A549 (cell line): ENCODE measurements around the gene SLC22A23. TPM values are rescaled to one million over a fixed set of nuclear protein-coding genes. Genes with fewer than 3 reads are reported as not detected.

Experiments used
- ATAC-seq, 2 experiments: fragments of 200-7000 bp in 1 of 2; fragments of >200 bp in 1 of 2; cut with Nextera tagmentation in 1 of 2; cut with Tn5 transposase in 1 of 2; 3 replicates each; pipeline versions ENCODE4 v1.8.0 to v1.9.1; 2018 to 2020; ENCODE audit warnings: mild to moderate bottlenecking in 1 of 2, moderate library complexity in 1 of 2
- CTCF ChIA-PET: fragments of 300-600 bp; sonication (Branson Sonifier 250); formaldehyde crosslinking; extraction: SDS; loops from one replicate; lab custom pipeline; 2021; ENCODE audit warnings: antibody characterized with exemption, inconsistent platforms; lab: Yijun Ruan, JAX
- POLR2A ChIA-PET: fragments of 350-600 bp; formaldehyde crosslinking; extraction: SDS; loops from one replicate; lab custom pipeline; 2021; ENCODE audit warnings: antibody characterized with exemption, inconsistent platforms; lab: Yijun Ruan, JAX
- DNase-seq, 2 experiments: peaks; one replicate each; pipeline versions ENCODE4 v3.0.0 to v3.0.0-alpha.2; 2011 to 2016; ENCODE audit warnings: low read depth in 1 of 2, low spot score in 1 of 2
- FAIRE-seq: peaks from 2 replicates; lab custom pipeline; 2011; peaks lifted over from hg19 to GRCh38; lab: Jason Lieb, UNC
- H3K27ac ChIP-seq, 2 experiments: fragments of >200 bp; sonication (Bioruptor Twin); formaldehyde crosslinking; 3 replicates each; pipeline ENCODE4 v1.5.1; 2016 to 2017
- H3K4me1 ChIP-seq: fragments of >200 bp; sonication (Bioruptor Twin); formaldehyde crosslinking; 3 replicates; pipeline ENCODE4 v1.6.1; 2016
- H3K4me2 ChIP-seq: fragments of >200 bp; sonication (Bioruptor Twin); formaldehyde crosslinking; 3 replicates; pipeline ENCODE4 v1.6.1; 2016
- H3K4me3 ChIP-seq: fragments of >200 bp; sonication (Bioruptor Twin); formaldehyde crosslinking; 3 replicates; pipeline ENCODE4 v1.5.1; 2016
- H3K9me3 ChIP-seq: fragments of >200 bp; sonication (Bioruptor Twin); formaldehyde crosslinking; 3 replicates; pipeline ENCODE4 v1.6.1; 2016
- CBX2 ChIP-seq: fragments of 200-600 bp; sonication (generic); IDR thresholded peaks from 2 replicates; pipeline ENCODE4 v1.6.1; 2016; ENCODE audit warnings: low read depth, mild to moderate bottlenecking, borderline replicate concordance
- CBX8 ChIP-seq: fragments of 200-600 bp; sonication (generic); IDR thresholded peaks from 2 replicates; pipeline ENCODE4 v1.6.1; 2016
- EHF ChIP-seq: fragments of 250-450 bp; sonication (Bioruptor Pico); IDR thresholded peaks from 2 replicates; pipeline ENCODE4 v1.5.0; 2020; ENCODE audit warnings: mild to moderate bottlenecking
- EP300 ChIP-seq, 2 experiments: fragments of >200 bp; sonication (Bioruptor Twin); formaldehyde crosslinking; IDR thresholded peaks; 2 replicates in 1 of 2; 3 replicates in 1 of 2; pipeline ENCODE4 v1.6.1; 2016 to 2017
- FOXS1 ChIP-seq: fragments of 250-450 bp; sonication (Bioruptor Pico); IDR thresholded peaks from 2 replicates; pipeline ENCODE4 v1.5.0; 2020; ENCODE audit warnings: mild to moderate bottlenecking, moderate library complexity
- KDM1A ChIP-seq: fragments of 200-600 bp; sonication (generic); IDR thresholded peaks from 2 replicates; pipeline ENCODE4 v1.6.1; 2016; ENCODE audit warnings: low read depth, mild to moderate bottlenecking
- KDM5A ChIP-seq: fragments of 200-600 bp; sonication (generic); IDR thresholded peaks from 2 replicates; pipeline ENCODE4 v1.6.1; 2016; ENCODE audit warnings: antibody characterized with exemption, mild to moderate bottlenecking
- NFE2L2 ChIP-seq: fragments of 150-350 bp; conservative IDR thresholded peaks from 2 replicates; pipeline ENCODE4 v1.6.1; 2014; ENCODE audit warnings: low read length
- POLR2AphosphoS2 ChIP-seq: conservative IDR thresholded peaks from 2 replicates; pipeline ENCODE4 v1.6.1; 2012; ENCODE audit warnings: low read length, improper control_type of control experiment, inconsistent platforms
- RARB ChIP-seq: fragments of 250-450 bp; sonication (Bioruptor Pico); IDR thresholded peaks from 2 replicates; pipeline ENCODE4 v1.8.0; 2021; ENCODE audit warnings: mild to moderate bottlenecking, moderate library complexity
- REST ChIP-seq: fragments of 200-600 bp; sonication (generic); IDR thresholded peaks from 2 replicates; pipeline ENCODE4 v1.6.1; 2016; ENCODE audit warnings: antibody characterized with exemption, mild to moderate bottlenecking, moderate library complexity
- RNF2 ChIP-seq: fragments of 200-600 bp; sonication (generic); IDR thresholded peaks from 2 replicates; pipeline ENCODE4 v1.6.1; 2016; ENCODE audit warnings: low read depth, mild to moderate bottlenecking, antibody characterized with exemption, moderate library complexity, borderline replicate concordance
- SMC3 ChIP-seq: fragments of >200 bp; sonication (Bioruptor Twin); formaldehyde crosslinking; IDR thresholded peaks from 3 replicates; pipeline ENCODE4 v1.6.1; 2018; ENCODE audit warnings: inconsistent platforms
- SREBF2 ChIP-seq: fragments of 450-650 bp; IDR thresholded peaks from 2 replicates; pipeline ENCODE4 v1.6.1; 2014; ENCODE audit warnings: mild to moderate bottlenecking, moderate library complexity
- ZFP36 ChIP-seq: fragments of 450-650 bp; IDR thresholded peaks from 2 replicates; pipeline ENCODE4 v1.6.1; 2014; ENCODE audit warnings: borderline replicate concordance; ENCODE audit not compliant: partially characterized antibody
- WGBS: methylation state at CpG from one replicate; pipeline ENCODE4 v1.1.6; 2017; ENCODE audit errors: missing lambda C conversion rate; 5-methylcytosine and 5-hydroxymethylcytosine counted together
- polyA plus RNA-seq, 4 experiments: library from polyadenylated mRNA; depleted of rRNA in 3 of 4; stranded (reverse); fragments of >200 nt; fragmentation: RNase III in 1 of 4; extraction: RNeasy Plus Mini Kit Qiagen cat#74134 plus additional on column Dnase treatment in 1 of 4; gene quantifications; 2 replicates in 3 of 4; 3 replicates in 1 of 4; pipeline ENCODE4 v1.2.3, GENCODE V29; 2011 to 2017
- TF ChIP-seq, protein P1 (sequence below): fragments of 250-450 bp; sonication (Bioruptor Pico); IDR thresholded peaks from 2 replicates; pipeline ENCODE4 v1.5.0; 2021; ENCODE audit warnings: mild to moderate bottlenecking, moderate library complexity, borderline replicate concordance
- TF ChIP-seq, protein P2 (sequence below): fragments of 450-650 bp; IDR thresholded peaks from 2 replicates; pipeline ENCODE4 v1.6.1; 2014; ENCODE audit warnings: antibody characterized with exemption

SLC22A23 gene
- polyA plus RNA-seq, 2 of the 4 experiments (the other 2 are of a cell fraction), result 4.4 to 6.2 TPM

- TF ChIP-seq, protein P1, sequence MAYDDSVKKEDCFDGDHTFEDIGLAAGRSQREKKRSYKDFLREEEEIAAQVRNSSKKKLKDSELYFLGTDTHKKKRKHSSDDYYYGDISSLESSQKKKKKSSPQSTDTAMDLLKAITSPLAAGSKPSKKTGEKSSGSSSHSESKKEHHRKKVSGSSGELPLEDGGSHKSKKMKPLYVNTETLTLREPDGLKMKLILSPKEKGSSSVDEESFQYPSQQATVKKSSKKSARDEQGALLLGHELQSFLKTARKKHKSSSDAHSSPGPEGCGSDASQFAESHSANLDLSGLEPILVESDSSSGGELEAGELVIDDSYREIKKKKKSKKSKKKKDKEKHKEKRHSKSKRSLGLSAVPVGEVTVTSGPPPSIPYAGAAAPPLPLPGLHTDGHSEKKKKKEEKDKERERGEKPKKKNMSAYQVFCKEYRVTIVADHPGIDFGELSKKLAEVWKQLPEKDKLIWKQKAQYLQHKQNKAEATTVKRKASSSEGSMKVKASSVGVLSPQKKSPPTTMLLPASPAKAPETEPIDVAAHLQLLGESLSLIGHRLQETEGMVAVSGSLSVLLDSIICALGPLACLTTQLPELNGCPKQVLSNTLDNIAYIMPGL (CRISPR knock-in tag), result no peak
- no peak for TF ChIP-seq NFE2L2
- no peak for TF ChIP-seq FOXS1 (CRISPR knock-in tag)
- TF ChIP-seq EHF, result no peak
- no peak for TF ChIP-seq EP300 (IDR thresholded peaks at IDR 0.05)
These were observed 119.9 kb downstream of the SLC22A23 start (continued) for GRCh38 chr6:3336859-3337515.

DNA sequence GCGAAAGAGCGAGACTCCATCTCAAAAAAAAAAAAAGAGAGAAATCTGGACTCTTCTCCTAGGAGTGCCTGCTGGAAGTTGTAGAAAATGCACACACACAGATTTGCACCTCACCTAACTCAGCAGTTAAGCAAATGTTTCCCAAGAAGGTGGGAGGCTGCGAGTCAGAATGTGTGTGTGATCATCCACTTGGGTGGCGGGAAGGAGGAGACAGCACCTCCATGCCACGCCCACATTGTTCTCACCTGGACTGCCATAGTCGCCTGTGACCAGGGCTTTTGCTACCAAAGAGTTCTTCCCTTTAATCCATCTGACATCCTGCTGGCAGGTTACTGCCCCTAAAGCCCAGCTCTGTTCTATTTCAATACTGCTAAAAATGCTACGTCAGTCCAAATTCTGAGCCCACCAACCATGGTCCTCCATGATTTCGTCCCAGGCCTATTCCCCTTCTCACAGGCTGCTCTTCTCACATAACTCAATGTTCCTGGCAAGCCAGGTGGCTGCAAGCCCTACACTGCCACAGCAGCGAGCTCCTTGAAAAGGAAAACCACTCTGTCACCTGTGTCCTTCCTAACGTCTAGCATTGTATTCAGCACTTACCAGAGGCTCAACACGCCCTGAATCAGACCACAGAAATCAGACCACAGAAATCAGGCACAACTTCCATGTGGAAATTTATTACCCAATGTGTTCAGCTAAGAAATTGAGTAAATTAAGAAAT lies 120.6 kb downstream of the SLC22A23 start:
- Histone ChIP-seq H3K9me3 (no peaks in the 10 kb centered on the region), H3K4me1 (peaks cover 21% of the 10 kb centered on the region), H3K27ac (no peak overlapping the region), H3K4me2 (no peak overlapping the region), H3K4me3 (no peak overlapping the region)
- WGBS, result 92% methylated on average over 11 of the region's 11 CpGs
- TF ChIP-seq RARB (CRISPR knock-in tag), result no peak
- ATAC-seq (no peak), FAIRE-seq (no peak), DNase-seq (no peak)
- ChIA-PET CTCF (interaction anchor here (0.7 to 1.5 kb wide), 3 partner anchors 12 to 407 kb away, joined by 3 to 6 read pairs (median 4); no protein-coding TSS in a partner anchor), POLR2A (no interaction called here)

DNA sequence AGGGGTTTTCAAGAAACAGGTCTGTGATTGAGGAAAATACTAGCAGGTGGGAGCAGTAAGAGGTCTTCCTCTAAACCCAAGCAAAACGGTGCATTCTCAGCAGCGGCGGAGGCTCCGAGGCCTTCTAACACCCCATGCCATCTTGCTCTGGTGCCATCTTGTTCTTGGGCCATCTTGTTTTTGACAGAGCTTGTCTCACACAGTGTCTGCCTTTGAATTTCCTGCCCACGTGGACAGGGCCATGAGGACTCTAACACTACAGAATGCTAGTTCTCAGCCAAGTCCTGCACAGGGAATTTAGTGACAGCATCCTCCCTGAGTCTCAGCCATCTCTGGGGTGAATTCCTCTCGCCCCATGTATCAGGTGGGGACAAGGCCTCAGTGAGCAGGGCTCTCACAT lies 121.7 kb downstream of the SLC22A23 start:
- CTCF ChIA-PET, result interaction anchor here (0.7 kb wide), 1 partner anchor 408 kb away, joined by 3 read pairs; no protein-coding TSS in a partner anchor
- TF ChIP-seq CBX2 (no peak), ZFP36 (no peak), KDM1A (no peak), SMC3 (no peak), RNF2 (no peak)
- Histone ChIP-seq H3K9me3 (no peaks in the 10 kb centered on the region), H3K4me3 (no peak overlapping the region), H3K27ac (no peak overlapping the region), H3K4me1 (peaks cover 21% of the 10 kb centered on the region), H3K4me2 (no peak overlapping the region)
- WGBS, result 74% methylated on average over 6 of the region's 6 CpGs
- POLR2A ChIA-PET, result no interaction called here
- FAIRE-seq (no peak), ATAC-seq (no peak), DNase-seq (no peak)

- ATAC-seq (no peak), FAIRE-seq (no peak), DNase-seq (no peak)
- no peaks in the 10 kb centered on the region for H3K9me3 ChIP-seq
- TF ChIP-seq, protein P2, sequence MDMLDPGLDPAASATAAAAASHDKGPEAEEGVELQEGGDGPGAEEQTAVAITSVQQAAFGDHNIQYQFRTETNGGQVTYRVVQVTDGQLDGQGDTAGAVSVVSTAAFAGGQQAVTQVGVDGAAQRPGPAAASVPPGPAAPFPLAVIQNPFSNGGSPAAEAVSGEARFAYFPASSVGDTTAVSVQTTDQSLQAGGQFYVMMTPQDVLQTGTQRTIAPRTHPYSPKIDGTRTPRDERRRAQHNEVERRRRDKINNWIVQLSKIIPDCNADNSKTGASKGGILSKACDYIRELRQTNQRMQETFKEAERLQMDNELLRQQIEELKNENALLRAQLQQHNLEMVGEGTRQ, result no peak
- TF ChIP-seq NFE2L2 (no peak), RNF2 (no peak), REST (no peak), SREBF2 (no peak), KDM5A (no peak), CBX8 (no peak), POLR2AphosphoS2 (no peak), FOXS1 (CRISPR knock-in tag) (no peak)
- H3K4me1 ChIP-seq, result peaks cover 21% of the 10 kb centered on the region
- no peak overlapping the region for H3K27ac ChIP-seq
- CTCF ChIA-PET, result no interaction called here
- POLR2A ChIA-PET, result interaction anchor here (0.6 kb wide), 1 partner anchor 109 kb away, joined by 3 read pairs; no protein-coding TSS in a partner anchor
- WGBS, result 89% methylated on average over 8 of the region's 8 CpGs
- H3K4me2 ChIP-seq, result no peak overlapping the region
- no peak overlapping the region for H3K4me3 ChIP-seq
These were observed 122.3 kb downstream of the SLC22A23 start for GRCh38 chr6:3334555-3334954.
